NT2/D1 (cell line): ENCODE results near the gene FOXK1.

Experiments
- DNase-seq: peaks from one replicate; pipeline ENCODE4 v3.0.0-alpha.2; 2011; ENCODE audit warnings: low read depth, low spot score
- H3K27me3 ChIP-seq: 2 replicates; pipeline ENCODE4 v1.6.0; 2011; ENCODE audit warnings: mild to moderate bottlenecking; ENCODE audit not compliant: insufficient read length, insufficient read depth
- H3K36me3 ChIP-seq: 2 replicates; pipeline ENCODE4 v1.6.1; 2011; ENCODE audit warnings: mild to moderate bottlenecking, low read length, mixed read lengths; ENCODE audit not compliant: insufficient read depth, insufficient read length
- H3K4me1 ChIP-seq: 2 replicates; pipeline ENCODE4 v1.5.1; 2011; ENCODE audit not compliant: insufficient read depth, insufficient read length
- H3K4me3 ChIP-seq: 2 replicates; pipeline ENCODE4 v1.5.1; 2011; ENCODE audit warnings: low read depth; ENCODE audit not compliant: insufficient read length
- H3K9ac ChIP-seq: 2 replicates; pipeline ENCODE4 v1.6.0; 2011; ENCODE audit warnings: low read depth; ENCODE audit not compliant: insufficient read length
- H3K9me3 ChIP-seq: 2 replicates; pipeline ENCODE4 v1.5.1; 2011; ENCODE audit warnings: mild to moderate bottlenecking, low read length; ENCODE audit not compliant: insufficient read depth
- SUZ12 ChIP-seq: IDR thresholded peaks from 2 replicates; pipeline ENCODE4 v1.6.1; 2011; ENCODE audit not compliant: insufficient read length, insufficient read depth; ENCODE audit errors: extremely low read depth
- YY1 ChIP-seq: IDR thresholded peaks from 2 replicates; pipeline ENCODE4 v1.6.1; 2011; ENCODE audit not compliant: insufficient read length, insufficient read depth
- ZNF274 ChIP-seq: IDR thresholded peaks from 2 replicates; pipeline ENCODE4 v1.6.1; 2011; ENCODE audit warnings: mild to moderate bottlenecking, low read depth, low read length

FOXK1 gene

GRCh38 chr7:4765776-4766490 lies 83.8 kb downstream of the FOXK1 start:
- no peak for TF ChIP-seq ZNF274
- no peak for TF ChIP-seq SUZ12
- Histone ChIP-seq H3K4me1 (no peaks in the 10 kb centered on the region), H3K27me3 (no peaks in the 10 kb centered on the region), H3K9me3 (no peaks in the 10 kb centered on the region), H3K4me3 (no peak overlapping the region), H3K36me3 (peaks cover 71% of the 10 kb centered on the region), H3K9ac (no peak overlapping the region)
- DNase-seq, result no peak

- no peak for DNase-seq
- H3K9ac ChIP-seq, result no peak overlapping the region
- TF ChIP-seq ZNF274 (no peak), YY1 (no peak), SUZ12 (no peak)
- H3K36me3 ChIP-seq, result peaks cover 69% of the 10 kb centered on the region
- no peaks in the 10 kb centered on the region for H3K4me1 ChIP-seq
- no peaks in the 10 kb centered on the region for H3K9me3 ChIP-seq
- H3K27me3 ChIP-seq, result no peaks in the 10 kb centered on the region
- H3K4me3 ChIP-seq, result no peak overlapping the region
Measured at GRCh38 chr7:4766666-4767519, 84.8 kb downstream of the FOXK1 start.

- Histone ChIP-seq H3K27me3 (no peaks in the 10 kb centered on the region), H3K4me3 (no peak overlapping the region), H3K36me3 (peaks cover 56% of the 10 kb centered on the region), H3K4me1 (no peaks in the 10 kb centered on the region), H3K9me3 (no peaks in the 10 kb centered on the region), H3K9ac (peak overlapping the region; percentile 10)
- no peak for TF ChIP-seq YY1
- TF ChIP-seq SUZ12, result no peak
- no peak for TF ChIP-seq ZNF274
- DNase-seq, result no peak
Measured at GRCh38 chr7:4768597-4769569, 86.8 kb downstream of the FOXK1 start.

GRCh38 chr7:4769761-4770160 lies 87.7 kb downstream of the FOXK1 start:
- DNase-seq, result no peak
- Histone ChIP-seq H3K27me3 (no peaks in the 10 kb centered on the region), H3K9ac (no peak overlapping the region), H3K36me3 (peaks cover 47% of the 10 kb centered on the region), H3K4me3 (no peak overlapping the region), H3K4me1 (peaks cover 7% of the 10 kb centered on the region), H3K9me3 (no peaks in the 10 kb centered on the region)
- no peak for TF ChIP-seq ZNF274
- TF ChIP-seq YY1, result no peak
- TF ChIP-seq SUZ12, result no peak

- no peaks in the 10 kb centered on the region for H3K27me3 ChIP-seq
- no peak for DNase-seq
- peaks cover 36% of the 10 kb centered on the region for H3K36me3 ChIP-seq
- H3K9me3 ChIP-seq, result no peaks in the 10 kb centered on the region
- H3K9ac ChIP-seq, result no peak overlapping the region
- H3K4me3 ChIP-seq, result no peak overlapping the region
- peaks cover 7% of the 10 kb centered on the region for H3K4me1 ChIP-seq
- TF ChIP-seq ZNF274 (no peak), SUZ12 (no peak), YY1 (no peak)
Measured at GRCh38 chr7:4770886-4771285, 88.8 kb downstream of the FOXK1 start.

GRCh38 chr7:4771737-4772136 lies 89.6 kb downstream of the FOXK1 start:
- Histone ChIP-seq H3K4me3 (no peak overlapping the region), H3K36me3 (peaks cover 29% of the 10 kb centered on the region), H3K27me3 (no peaks in the 10 kb centered on the region), H3K4me1 (peaks cover 7% of the 10 kb centered on the region), H3K9me3 (no peaks in the 10 kb centered on the region), H3K9ac (no peak overlapping the region)
- no peak for DNase-seq
- TF ChIP-seq SUZ12, result no peak
- TF ChIP-seq YY1, result no peak
- TF ChIP-seq ZNF274, result no peak

GRCh38 chr7:4772306-4772705 lies 90.2 kb downstream of the FOXK1 start:
- Histone ChIP-seq H3K9me3 (no peaks in the 10 kb centered on the region), H3K27me3 (no peaks in the 10 kb centered on the region), H3K9ac (no peak overlapping the region), H3K4me1 (peaks cover 7% of the 10 kb centered on the region), H3K36me3 (peaks cover 27% of the 10 kb centered on the region), H3K4me3 (no peak overlapping the region)
- DNase-seq, result no peak
- TF ChIP-seq ZNF274, result no peak
- no peak for TF ChIP-seq SUZ12
- no peak for TF ChIP-seq YY1
